AG09309 (cell line): ENCODE results near the gene KEAP1.

Experiments used
- DNase-seq: peaks from one replicate; pipeline ENCODE4 v3.0.0-alpha.2; 2010; ENCODE audit warnings: low read depth
- H3K4me3 ChIP-seq: 2 replicates; pipeline ENCODE4 v1.5.1; 2011; ENCODE audit warnings: mild to moderate bottlenecking, low read depth, low read length, moderate library complexity; ENCODE audit not compliant: control insufficient read depth
- TF ChIP-seq, protein P1 (sequence below): IDR thresholded peaks from 2 replicates; pipeline ENCODE4 v1.5.1; 2011; ENCODE audit warnings: mild to moderate bottlenecking, low read depth, low read length, inconsistent platforms; ENCODE audit not compliant: insufficient read depth, control insufficient read depth; ENCODE audit errors: missing control alignments

The KEAP1 gene

DNA sequence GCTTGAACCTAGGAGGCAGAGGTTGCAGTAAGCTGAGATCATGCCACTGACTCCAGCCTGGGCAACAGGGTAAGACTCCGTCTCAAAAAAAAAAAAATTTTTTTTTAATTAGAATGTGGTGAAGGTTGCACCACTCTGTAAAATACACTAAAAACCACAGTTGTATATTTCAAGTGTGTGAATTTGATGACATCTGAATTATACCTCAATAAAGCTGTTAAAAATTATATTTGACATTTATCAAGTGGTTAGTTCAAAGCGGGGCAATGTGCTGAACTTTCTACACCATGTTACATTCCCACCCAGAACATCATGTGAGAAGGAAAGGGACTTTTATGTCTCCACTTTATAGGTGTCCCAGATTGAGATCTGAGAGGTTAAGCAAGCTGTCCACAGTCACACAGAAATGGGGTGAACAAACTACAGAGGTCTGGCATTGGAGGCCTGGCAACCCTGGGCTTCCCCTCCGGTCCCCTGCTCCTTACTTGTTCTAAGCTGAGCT, 20.0 kb upstream of the KEAP1 start:
- no peak for DNase-seq
- H3K4me3 ChIP-seq: no peak overlapping the region
- TF ChIP-seq, protein P1, sequence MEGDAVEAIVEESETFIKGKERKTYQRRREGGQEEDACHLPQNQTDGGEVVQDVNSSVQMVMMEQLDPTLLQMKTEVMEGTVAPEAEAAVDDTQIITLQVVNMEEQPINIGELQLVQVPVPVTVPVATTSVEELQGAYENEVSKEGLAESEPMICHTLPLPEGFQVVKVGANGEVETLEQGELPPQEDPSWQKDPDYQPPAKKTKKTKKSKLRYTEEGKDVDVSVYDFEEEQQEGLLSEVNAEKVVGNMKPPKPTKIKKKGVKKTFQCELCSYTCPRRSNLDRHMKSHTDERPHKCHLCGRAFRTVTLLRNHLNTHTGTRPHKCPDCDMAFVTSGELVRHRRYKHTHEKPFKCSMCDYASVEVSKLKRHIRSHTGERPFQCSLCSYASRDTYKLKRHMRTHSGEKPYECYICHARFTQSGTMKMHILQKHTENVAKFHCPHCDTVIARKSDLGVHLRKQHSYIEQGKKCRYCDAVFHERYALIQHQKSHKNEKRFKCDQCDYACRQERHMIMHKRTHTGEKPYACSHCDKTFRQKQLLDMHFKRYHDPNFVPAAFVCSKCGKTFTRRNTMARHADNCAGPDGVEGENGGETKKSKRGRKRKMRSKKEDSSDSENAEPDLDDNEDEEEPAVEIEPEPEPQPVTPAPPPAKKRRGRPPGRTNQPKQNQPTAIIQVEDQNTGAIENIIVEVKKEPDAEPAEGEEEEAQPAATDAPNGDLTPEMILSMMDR: no peak

DNA sequence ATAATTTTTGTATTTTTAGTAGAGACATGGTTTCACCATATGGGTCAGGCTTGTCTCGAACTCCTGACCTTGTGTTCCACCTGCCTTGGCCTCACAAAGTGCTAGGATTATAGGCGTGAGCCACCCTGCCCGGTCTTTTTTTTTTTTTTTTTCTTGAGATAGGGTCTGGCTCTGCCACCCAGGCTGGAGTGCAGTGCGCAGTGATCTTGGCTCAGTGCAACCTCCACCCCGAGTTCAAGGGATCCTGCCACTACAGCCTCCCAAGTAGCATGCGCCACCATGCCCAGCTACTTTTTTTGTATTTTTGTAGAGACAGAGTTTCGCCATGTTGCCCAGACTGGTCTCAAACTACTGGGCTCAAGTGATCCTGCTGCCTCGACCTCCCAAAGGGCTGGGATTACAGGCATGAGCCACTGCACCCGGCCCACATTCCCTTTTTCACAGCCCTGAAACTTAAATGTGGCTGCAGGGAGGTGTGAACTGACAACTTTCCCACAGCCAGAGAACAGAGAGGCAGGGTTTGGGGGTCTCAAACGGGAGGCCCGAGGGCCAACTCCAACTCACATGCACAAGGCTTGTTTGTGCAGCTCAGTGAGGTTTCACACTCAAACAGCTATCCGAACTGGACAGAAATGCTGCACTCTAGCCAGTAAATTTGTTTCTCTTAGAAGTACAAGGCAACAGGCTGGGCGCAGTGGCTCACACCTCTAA, 18.5 kb upstream of the KEAP1 start:
- DNase-seq: no peak
- TF ChIP-seq, protein P1: no peak
- no peak overlapping the region for H3K4me3 ChIP-seq

DNA sequence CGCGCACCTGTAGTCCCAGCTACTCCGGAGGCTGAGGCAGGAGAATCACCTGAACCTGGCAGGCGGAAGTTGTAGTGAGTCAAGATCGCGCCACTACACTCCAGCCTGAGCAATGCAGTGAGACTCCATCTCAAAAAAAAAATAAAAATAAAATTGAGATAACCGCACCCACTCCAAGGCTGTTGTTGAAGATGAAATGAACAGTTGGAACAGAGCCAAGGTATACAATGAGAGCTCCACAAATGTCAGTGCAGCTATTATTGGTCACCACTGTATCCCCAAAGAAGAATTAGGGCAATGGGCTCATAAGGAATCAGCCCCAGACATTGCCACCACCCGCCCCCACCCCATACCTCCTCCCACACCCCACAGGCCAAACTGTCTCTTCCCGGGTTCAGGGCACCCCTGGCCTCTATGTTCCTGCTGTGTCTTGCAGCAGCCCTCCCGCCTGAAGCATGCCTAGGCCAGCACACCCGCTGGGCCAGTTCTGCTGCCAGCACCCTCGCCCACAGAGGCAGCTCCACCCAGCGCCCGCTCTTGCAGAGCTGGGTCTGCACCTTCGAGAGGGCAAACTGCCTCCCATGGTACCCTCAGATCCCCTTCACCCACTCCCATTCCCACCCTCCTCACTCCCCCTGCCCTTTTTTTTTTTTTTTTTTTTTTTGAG, 17.6 kb upstream of the KEAP1 start:
- TF ChIP-seq, protein P1: no peak
- H3K4me3 ChIP-seq: no peak overlapping the region
- no peak for DNase-seq

DNA sequence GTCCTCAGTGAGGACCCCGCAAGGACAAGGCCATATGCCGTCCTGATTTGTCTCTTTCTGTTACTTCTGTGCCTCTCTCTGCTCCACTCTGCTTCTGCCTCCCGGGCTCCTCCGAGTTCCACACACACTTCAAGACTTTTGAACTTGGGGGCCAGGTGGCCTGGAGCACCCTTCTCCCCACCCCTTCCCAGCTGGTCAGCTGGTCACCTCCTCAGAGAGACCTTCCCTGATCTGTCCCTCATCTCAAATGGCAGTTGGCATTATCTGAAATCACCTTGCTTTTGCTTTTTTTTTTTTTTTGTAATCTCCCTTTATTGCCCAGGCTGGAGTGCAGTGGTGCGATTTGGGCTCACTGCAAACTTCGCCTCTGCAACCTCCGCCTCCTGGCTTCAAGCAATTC, 16.3 kb upstream of the KEAP1 start:
- H3K4me3 ChIP-seq: no peak overlapping the region
- no peak for DNase-seq
- TF ChIP-seq, protein P1: no peak

DNA sequence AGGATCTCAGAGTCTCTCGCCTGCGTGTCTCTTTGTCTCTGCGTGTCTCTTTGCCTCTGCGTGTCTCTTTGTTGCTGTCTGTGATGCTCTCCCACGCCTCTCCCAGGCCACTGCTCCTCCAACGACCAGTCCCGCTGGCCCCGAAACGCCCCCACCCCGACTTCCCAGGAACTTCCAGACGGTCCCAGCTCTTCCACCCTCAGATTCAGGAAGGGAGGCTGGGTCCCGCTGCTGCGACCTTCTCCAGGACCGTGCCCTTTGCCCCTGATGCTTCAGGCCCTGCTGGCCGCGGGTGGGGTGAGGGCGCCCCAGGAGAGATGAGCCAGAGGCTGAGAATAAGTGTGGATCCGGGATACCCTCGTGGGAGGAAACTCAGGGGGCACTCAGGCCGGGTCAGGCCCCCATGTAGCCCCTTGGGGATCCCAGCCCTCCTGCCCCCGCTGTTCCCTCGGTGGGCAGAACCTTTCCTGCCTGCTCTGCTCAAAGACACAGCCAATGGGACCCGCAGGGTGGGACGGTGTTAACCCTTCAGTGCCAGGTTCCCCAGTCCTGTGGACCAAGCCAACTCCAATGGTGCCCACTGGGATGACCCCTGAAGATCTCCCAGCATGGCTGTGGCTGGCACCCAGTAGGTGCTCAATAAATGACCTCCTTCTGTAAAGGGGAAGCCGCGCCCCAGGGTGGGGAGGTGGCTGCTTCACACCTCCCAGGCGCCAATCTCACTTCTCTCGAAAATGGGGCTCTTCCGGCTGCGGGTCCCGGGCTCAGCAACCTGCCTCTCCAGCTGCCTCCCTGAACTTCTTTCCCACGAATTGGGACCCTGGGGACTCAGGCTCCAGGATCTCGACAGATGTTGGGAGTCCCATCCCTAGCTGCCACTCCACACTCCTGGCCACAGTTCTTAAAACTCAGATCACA, 15.5 kb upstream of the KEAP1 start:
- TF ChIP-seq, protein P1: no peak
- no peak overlapping the region for H3K4me3 ChIP-seq
- no peak for DNase-seq

DNA sequence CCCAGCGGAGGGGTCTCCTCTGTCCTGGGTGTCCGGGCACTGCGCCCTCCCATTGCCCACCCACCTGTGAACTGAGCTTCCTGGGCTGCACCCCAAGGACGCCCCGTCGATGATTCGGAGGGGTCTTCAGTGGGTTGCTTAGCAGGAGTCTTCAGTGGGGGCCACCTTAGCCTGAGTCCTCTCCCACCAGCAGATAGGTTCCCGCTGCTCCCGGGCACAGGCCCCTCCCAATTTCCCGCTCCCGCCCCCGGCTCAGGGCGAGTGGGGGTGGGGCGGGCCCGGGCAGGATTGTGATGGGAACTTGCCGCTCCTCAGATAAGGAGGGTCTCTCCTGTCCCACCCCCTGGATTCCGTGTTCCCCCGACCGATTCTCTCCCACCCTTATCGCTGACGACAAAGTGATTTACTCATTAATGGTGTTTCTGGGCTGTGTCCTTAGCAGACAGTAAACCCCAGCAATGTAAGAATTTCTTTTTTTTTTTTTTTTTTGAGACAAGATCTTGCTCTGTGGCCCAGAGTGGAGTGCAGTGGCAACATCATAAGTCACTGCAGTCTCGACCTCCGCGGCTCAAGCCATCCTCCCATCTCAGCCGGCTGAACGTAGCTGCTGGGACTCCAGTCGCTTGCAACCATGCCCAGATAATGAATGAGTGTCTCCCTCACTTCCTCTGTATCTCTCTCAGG, 14.7 kb upstream of the KEAP1 start:
- TF ChIP-seq, protein P1: no peak
- no peak for DNase-seq
- peak overlapping the region; percentile 41 for H3K4me3 ChIP-seq
